Right lobe of liver (tissue), 6 donors: ENCODE data around the gene TRIM74. TPM values are rescaled to one million over a fixed set of nuclear protein-coding genes. Genes with fewer than 3 reads are reported as not detected.
A peak's percentile ranks its signal among the peaks of the same experiment; 100 is the strongest.
"Not testable (repeated sequence)": the region's sequence is repeated elsewhere in the genome, so short reads cannot be mapped to it uniquely, and the experiment has no call there.

ENCODE experiments used
- ATAC-seq, 4 donors: fragments of 200-7000 bp; cut with Tn5 transposase; one replicate each; pipeline ENCODE4 v1.9.1; 2020; ENCODE audit warnings: mild to moderate bottlenecking in 4 of 4, moderate library complexity in 4 of 4
- DNase-seq, 3 donors: peaks; one replicate each; pipeline ENCODE4 v3.0.0-alpha.2; 2020
- H3K27ac ChIP-seq, 3 donors: fragments of 200-600 bp; one replicate each; pipeline ENCODE4 v1.8.0; 2022
- H3K27me3 ChIP-seq, 2 donors: fragments of 200-600 bp; one replicate each; pipeline ENCODE4 v1.8.0; 2022
- H3K36me3 ChIP-seq, 4 donors: fragments of 200-600 bp; sonication (generic) in 1 of 4; one replicate each; pipeline versions ENCODE4 v1.5.1 to v1.8.0; 2017 to 2022; ENCODE audit warnings: control low read depth in 1 of 4
- H3K4me1 ChIP-seq, 4 donors: fragments of 200-600 bp; sonication (generic) in 1 of 4; one replicate each; pipeline versions ENCODE4 v1.5.1 to v1.8.0; 2017 to 2022; ENCODE audit warnings: control low read depth in 1 of 4
- H3K4me3 ChIP-seq, 3 donors: fragments of 200-600 bp; one replicate each; pipeline ENCODE4 v1.8.0; 2022
- H3K9me3 ChIP-seq, 4 donors: fragments of 200-600 bp; sonication (generic) in 1 of 4; one replicate each; pipeline versions ENCODE4 v1.5.1 to v1.8.0; 2017 to 2022; ENCODE audit warnings: control low read depth in 1 of 4
- POLR2A ChIP-seq: fragments of 450-650 bp; IDR thresholded peaks from one replicate; pipeline ENCODE4 v1.6.1; 2017; ENCODE audit warnings: antibody characterized with exemption, mild to moderate bottlenecking
- WGBS: methylation state at CpG from one replicate; pipeline ENCODE4 v1.1.6; 2018; ENCODE audit warnings: low coverage, low lambda C conversion rate; ENCODE audit not compliant: insufficient coverage; ENCODE audit errors: missing lambda C conversion rate; 5-methylcytosine and 5-hydroxymethylcytosine counted together
- intact Hi-C, 2 donors: fragments of 100-400 bp; cut with DNase I; formaldehyde crosslinking; loops; one replicate each; pipeline versions ENCODE4 v1.11.2 to v1.14.1; 2022
- total RNA-seq, 6 experiments: library from RNA; depleted of rRNA in 2 of 6; stranded (reverse); fragments of >200 nt in 2 of 6; fragmentation: NEBNext Ultra II Directional in 3 of 6; extraction: Animal tissue kit (Norgen Biotek cat#: 25700) in 3 of 6; gene quantifications; one replicate each; pipeline versions ENCODE4 v1.1.0 to v1.2.4, GENCODE V29; 2016 to 2023
- TF ChIP-seq, protein P1 (sequence below), 4 donors: fragments of 200-600 bp in 3 of 4; fragments of 450-650 bp in 1 of 4; IDR thresholded peaks; one replicate each; pipeline versions ENCODE4 v1.5.1 to v1.8.0; 2016 to 2022; ENCODE audit warnings: antibody characterized with exemption in 4 of 4, mild to moderate bottlenecking in 2 of 4
- donor health status: DM: no; HTN: yes; CAD: no.
- donor health status: DM: no; HTN: no; CAD: no.
- donor health status: DM: no; HTN: no; CAD: no.
- donor health status: DM: no; HTN: yes; CAD: no.
- donor health status: DM: no; HTN: yes; CAD: no.

Gene TRIM74
- total RNA-seq, 6 experiments from 2014 or later = 0.35 to 0.88 (median 0.72) TPM; not detected in 2

DNA sequence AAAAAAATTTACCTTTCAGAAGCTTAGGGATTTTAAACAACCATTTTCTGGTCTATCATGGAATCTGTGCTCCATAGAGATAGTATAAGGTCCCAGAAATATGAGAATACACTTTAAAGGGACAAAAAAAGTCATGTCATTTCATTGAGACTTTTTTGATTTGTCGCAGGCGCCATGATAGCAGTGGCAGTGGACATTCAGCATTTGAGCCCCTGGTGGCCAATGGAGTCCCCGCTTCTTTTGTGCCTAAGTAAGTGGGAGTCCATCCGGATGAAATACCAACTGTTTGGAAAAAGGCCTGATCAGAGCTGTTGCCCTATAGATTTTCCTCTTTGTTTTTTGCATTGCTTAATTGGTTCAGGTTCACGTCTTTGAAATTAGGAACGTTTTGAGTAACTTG is 41.0 kb downstream of the TRIM74 start:
- H3K4me1 ChIP-seq, H3K9me3 ChIP-seq, H3K4me3 ChIP-seq, ATAC-seq, H3K27me3 ChIP-seq, DNase-seq, H3K27ac ChIP-seq, intact Hi-C loops: not testable (repeated sequence)
- H3K36me3 ChIP-seq = peaks cover 0 to 56% (median 25%) of the 10 kb centered on the region in 4 donors
- WGBS = 85% methylated on average over 6 of the region's 6 CpGs

DNA sequence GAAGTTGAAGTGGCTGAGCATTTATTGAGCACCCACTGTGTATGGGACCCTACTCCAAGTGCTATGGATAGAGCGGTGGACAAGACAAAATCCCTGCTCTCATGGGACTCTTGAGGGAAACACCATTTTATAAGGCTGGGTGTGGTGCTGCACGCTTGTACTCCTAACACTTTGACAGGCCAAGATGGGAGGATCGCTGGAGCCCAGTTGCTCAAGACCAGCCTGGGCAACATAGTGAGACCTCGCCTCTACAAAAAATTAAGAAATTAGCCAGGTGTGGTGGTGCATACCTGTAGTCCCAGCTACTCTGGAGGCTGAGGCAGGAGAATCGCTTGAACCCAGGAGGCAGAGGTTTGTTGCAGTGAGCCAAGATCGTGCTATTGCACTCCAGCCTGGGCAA is 41.5 kb downstream of the TRIM74 start:
- H3K9me3 ChIP-seq, H3K27ac ChIP-seq, intact Hi-C loops, DNase-seq, H3K4me3 ChIP-seq, H3K27me3 ChIP-seq, ATAC-seq, H3K4me1 ChIP-seq: not testable (repeated sequence)
- peaks cover 0 to 56% (median 25%) of the 10 kb centered on the region in 4 donors for H3K36me3 ChIP-seq
- WGBS = 75% methylated on average over 2 of the region's 6 CpGs

DNA sequence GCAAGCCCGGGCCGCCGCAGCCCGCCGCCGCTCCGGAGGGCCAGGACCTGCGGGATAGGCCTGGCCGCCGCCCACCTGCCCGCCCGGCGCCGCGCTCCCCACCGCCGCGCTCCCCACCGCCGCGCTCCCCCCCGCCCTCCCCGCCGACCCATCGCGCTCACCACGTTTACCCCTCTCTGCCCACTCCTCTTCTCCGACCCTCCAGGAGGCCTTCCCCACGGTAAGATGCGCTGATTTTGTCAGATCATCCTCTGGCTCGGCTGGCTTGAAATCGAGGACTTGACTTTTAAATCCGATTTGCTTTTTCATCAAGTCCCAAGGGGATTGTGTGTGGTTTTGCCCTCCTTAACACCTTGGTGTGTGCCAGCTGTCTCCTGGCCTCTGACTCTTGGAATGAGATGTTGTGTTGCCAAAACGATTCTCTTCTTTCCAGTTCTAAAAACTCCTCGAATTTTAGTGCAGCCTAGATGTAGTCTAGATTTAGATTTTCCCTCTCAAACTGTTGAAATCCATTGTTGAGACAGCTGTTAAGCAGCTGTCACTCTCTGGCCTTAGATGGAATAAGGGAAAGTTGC is 43.6 kb downstream of the TRIM74 start:
- H3K27ac ChIP-seq = peak overlapping the region; percentile 79 to 91 (median 89)
- H3K27me3 ChIP-seq = no peaks in the 10 kb centered on the region
- no peaks in the 10 kb centered on the region for H3K9me3 ChIP-seq
- WGBS = 5% methylated on average over 6 of the region's 35 CpGs
- peak overlapping the region; percentile 80 to 81 (median 81) for H3K4me3 ChIP-seq
- peaks cover 0 to 44% (median 21%) of the 10 kb centered on the region in 4 donors for H3K36me3 ChIP-seq
- DNase-seq (no peak), ATAC-seq (no peak)
- peaks cover 0 to 10% (median 4%) of the 10 kb centered on the region in 4 donors for H3K4me1 ChIP-seq
- TF ChIP-seq POLR2A = no peak
- TF ChIP-seq, protein P1, sequence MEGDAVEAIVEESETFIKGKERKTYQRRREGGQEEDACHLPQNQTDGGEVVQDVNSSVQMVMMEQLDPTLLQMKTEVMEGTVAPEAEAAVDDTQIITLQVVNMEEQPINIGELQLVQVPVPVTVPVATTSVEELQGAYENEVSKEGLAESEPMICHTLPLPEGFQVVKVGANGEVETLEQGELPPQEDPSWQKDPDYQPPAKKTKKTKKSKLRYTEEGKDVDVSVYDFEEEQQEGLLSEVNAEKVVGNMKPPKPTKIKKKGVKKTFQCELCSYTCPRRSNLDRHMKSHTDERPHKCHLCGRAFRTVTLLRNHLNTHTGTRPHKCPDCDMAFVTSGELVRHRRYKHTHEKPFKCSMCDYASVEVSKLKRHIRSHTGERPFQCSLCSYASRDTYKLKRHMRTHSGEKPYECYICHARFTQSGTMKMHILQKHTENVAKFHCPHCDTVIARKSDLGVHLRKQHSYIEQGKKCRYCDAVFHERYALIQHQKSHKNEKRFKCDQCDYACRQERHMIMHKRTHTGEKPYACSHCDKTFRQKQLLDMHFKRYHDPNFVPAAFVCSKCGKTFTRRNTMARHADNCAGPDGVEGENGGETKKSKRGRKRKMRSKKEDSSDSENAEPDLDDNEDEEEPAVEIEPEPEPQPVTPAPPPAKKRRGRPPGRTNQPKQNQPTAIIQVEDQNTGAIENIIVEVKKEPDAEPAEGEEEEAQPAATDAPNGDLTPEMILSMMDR (IDR thresholded peaks at IDR 0.05) = no peak
- intact Hi-C loops = no loop called here

DNA sequence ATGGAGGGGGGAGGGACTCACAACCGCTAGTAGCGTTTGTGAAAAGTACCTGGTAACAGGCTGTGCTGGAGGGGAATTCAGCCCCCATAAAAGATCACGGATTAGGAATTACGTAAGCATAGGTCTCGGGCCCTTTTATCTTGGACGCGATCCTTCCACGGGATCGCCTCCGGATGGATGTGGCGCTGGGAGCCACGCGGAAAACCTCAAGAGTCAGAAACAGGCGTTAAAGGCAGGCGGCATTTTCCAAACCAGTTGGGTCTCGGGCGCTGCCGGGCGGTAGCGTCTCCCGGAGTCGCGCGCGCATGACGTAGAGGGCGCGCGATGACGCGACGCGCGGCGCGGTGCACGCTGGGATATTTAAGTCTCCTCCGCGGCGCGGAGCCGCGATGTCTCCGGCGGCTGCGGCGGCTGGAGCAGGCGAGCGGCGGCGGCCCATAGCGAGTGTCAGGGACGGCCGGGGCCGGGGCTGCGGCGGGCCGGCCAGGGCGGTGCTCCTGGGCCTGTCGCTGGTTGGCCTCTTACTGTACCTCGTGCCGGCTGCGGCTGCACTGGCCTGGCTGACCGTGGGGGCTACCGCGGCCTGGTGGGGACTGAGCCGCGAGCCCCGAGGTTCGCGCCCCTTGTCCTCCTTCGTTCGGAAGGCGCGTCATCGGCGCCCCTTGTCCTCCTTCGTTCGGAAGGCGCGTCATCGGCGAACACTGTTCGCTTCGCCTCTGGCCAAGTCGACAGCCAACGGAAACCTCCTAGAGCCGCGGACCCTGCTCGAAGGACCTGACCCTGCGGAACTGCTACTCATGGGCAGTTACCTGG is 44.3 kb downstream of the TRIM74 start, which contains the start of gene POM121:
TSS of gene POM121 (plus strand) at position 363 of the 813 bp plus-strand sequence. CDS start at position 390, 27 bp downstream.
- 0% methylated on average over 13 of the region's 91 CpGs for WGBS
- H3K4me3 ChIP-seq = peak within 1 kb of the TSS; percentile 80 to 81 (median 81)

DNA sequence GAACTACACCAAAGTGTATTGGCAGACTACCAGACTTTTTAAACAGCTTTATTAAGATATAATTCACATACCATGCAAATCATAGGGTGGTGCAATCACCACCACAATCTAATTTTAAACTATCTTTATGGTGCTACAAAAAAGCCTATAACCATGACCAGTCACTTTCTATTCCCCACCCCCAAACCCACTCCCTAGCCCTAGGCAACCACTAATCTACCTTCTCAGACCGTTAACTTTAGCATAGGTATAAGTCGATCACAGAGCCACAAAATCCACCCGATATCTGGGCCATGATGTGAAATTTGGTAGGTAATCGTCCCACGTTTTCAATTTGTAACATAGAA is 44.9 kb downstream of the TRIM74 start:
- H3K36me3 ChIP-seq = peaks cover 0 to 31% (median 13%) of the 10 kb centered on the region in 4 donors
- no peak for TF ChIP-seq POLR2A
- TF ChIP-seq, protein P1 (IDR thresholded peaks at IDR 0.05) = no peak
- ATAC-seq (peak in 3 of 4 donors; percentile 4 to 8 (median 5)), DNase-seq (no peak)
- intact Hi-C loops = no loop called here
- H3K27ac ChIP-seq = peak overlapping the region; percentile 79 to 91 (median 89)
- 0% methylated on average over 5 of the region's 5 CpGs for WGBS
- no peaks in the 10 kb centered on the region for H3K9me3 ChIP-seq
- peaks cover 0 to 16% (median 7%) of the 10 kb centered on the region in 4 donors for H3K4me1 ChIP-seq
- no peaks in the 10 kb centered on the region for H3K27me3 ChIP-seq
- H3K4me3 ChIP-seq = peak overlapping the region; percentile 80 to 81 (median 81)

More for the DNA sequence above, 44.3 kb downstream of the TRIM74 start, which contains the start of gene POM121:
- intact Hi-C loops = no loop called here
- ATAC-seq = peak; percentile 93 to 97 (median 96)
- peak; percentile 76 to 86 (median 85) for DNase-seq
- TF ChIP-seq, protein P1 (IDR thresholded peaks at IDR 0.05) = no peak
- peak; percentile 73 for TF ChIP-seq POLR2A
- peaks cover 0 to 37% (median 17%) of the 10 kb centered on the region in 4 donors for H3K36me3 ChIP-seq
- no peaks in the 10 kb centered on the region for H3K27me3 ChIP-seq
- H3K27ac ChIP-seq = peak within 1 kb of the TSS; percentile 79 to 91 (median 89)
- peaks cover 0 to 11% (median 5%) of the 10 kb centered on the region in 4 donors for H3K4me1 ChIP-seq
- no peaks in the 10 kb centered on the region for H3K9me3 ChIP-seq
